ENCODE data around the gene DCAF8. TPM values are rescaled to one million over a fixed set of nuclear protein-coding genes. Genes with fewer than 3 reads are reported as not detected.
A peak's percentile ranks its signal among the peaks of the same experiment; 100 is the strongest.

Gene DCAF8
- total and polyA plus RNA-seq, 2 donors (not counting 1 experiment from before 2014, with no cell fraction given), result 194 to 266 TPM

GRCh38 chr1:160193091-160193819 is 69.1 kb downstream of the DCAF8 start:
- no peaks in the 10 kb centered on the region for H3K79me2 ChIP-seq (ENCODE audit: control insufficient read depth, insufficient read depth, low read length)
- H3K36me3 ChIP-seq (replicated peaks in 1 of 2; ENCODE audit: control extremely low read depth in 1 of 2, control insufficient read depth in 1 of 2, extremely low read depth in 1 of 2, insufficient read depth in 2 of 2, low read length in 1 of 2), result no peaks in the 10 kb centered on the region
- no peaks in the 10 kb centered on the region for H3K9me3 Mint-ChIP-seq (ENCODE audit: insufficient read depth)
- no peaks in the 10 kb centered on the region for H3K27me3 ChIP-seq (replicated peaks in 1 of 4; ENCODE audit: control extremely low read depth in 1 of 4, control insufficient read depth in 3 of 4, insufficient read depth in 4 of 4, low read length in 3 of 4)
- H3K9ac ChIP-seq (ENCODE audit: low read length), result no peak overlapping the region
- H2AFZ ChIP-seq (ENCODE audit: insufficient read depth, low read depth, low read length, poor library complexity, severe bottlenecking), result peak overlapping the region; percentile 53
- 59% methylated on average over 8 of the region's 16 CpGs for WGBS (ENCODE audit: insufficient coverage)
- ChIA-PET CTCF (interaction anchor here (0.6 to 7.6 kb wide), 43 partner anchors 12 to 940 kb away, joined by 3 to 160 read pairs (median 4); partner anchors contain the start of genes DCAF8, IGSF8, PEA15 and PEX19), POLR2A (interaction anchor here (0.7 to 1.3 kb wide), 5 partner anchors 12 to 98 kb away, joined by 3 to 4 read pairs (median 3); partner anchors contain the start of gene PEA15)
- no peak overlapping the region for H3K4me3 ChIP-seq (ENCODE audit: control extremely low read depth in 1 of 5, extremely low read depth in 1 of 5, insufficient read depth in 1 of 5, low read depth in 2 of 5, low read length in 4 of 5)
- peaks cover 3% of the 10 kb centered on the region for H3K4me1 Mint-ChIP-seq
- no peak for TF ChIP-seq EZH2 (IDR thresholded peaks at IDR 0.05; ENCODE audit: borderline replicate concordance, insufficient read depth, low read depth, low read length, poor library complexity, severe bottlenecking)
- TF ChIP-seq CTCF (IDR thresholded peaks at IDR 0.05), result peak; percentile 90
- DNase-seq (peak; percentile 84), ATAC-seq (ENCODE audit: low read depth) (peak; percentile 94)
- H3K27ac Mint-ChIP-seq, result no peak overlapping the region
- H3K27ac ChIP-seq (ENCODE audit: low read length in 2 of 2), result no peak overlapping the region
- no peaks in the 10 kb centered on the region for H3K9me3 ChIP-seq (ENCODE audit: control extremely low read depth in 1 of 3, control insufficient read depth in 2 of 3, insufficient read depth in 1 of 3, low read length in 2 of 3)
- no peaks in the 10 kb centered on the region for H4K20me1 ChIP-seq (ENCODE audit: control insufficient read depth, insufficient read depth, low read length, poor library complexity, severe bottlenecking)
- H3K4me1 ChIP-seq (ENCODE audit: control insufficient read depth in 2 of 2, insufficient read depth in 2 of 2, low read length in 2 of 2), result peaks cover 9 to 22% of the 10 kb centered on the region in 2 donors
- peaks cover 3% of the 10 kb centered on the region for H3K27me3 Mint-ChIP-seq
- intact Hi-C loops (cut with micrococcal nuclease), result loop anchor here (1.0 kb wide), 6 partner anchors 11 to 183 kb away; no protein-coding TSS in a partner anchor
- H3K4me3 Mint-ChIP-seq, result no peak overlapping the region
- H3K4me2 ChIP-seq (replicated peaks; ENCODE audit: low read depth, low read length, poor library complexity, severe bottlenecking), result no peak overlapping the region

GRCh38 chr1:160192234-160192633 is 70.1 kb downstream of the DCAF8 start:
- H3K27ac Mint-ChIP-seq, result no peak overlapping the region
- no peak overlapping the region for H2AFZ ChIP-seq (ENCODE audit: insufficient read depth, low read depth, low read length, poor library complexity, severe bottlenecking)
- H3K4me3 Mint-ChIP-seq, result no peak overlapping the region
- H3K27ac ChIP-seq (ENCODE audit: low read length in 2 of 2), result no peak overlapping the region
- no peak overlapping the region for H3K4me2 ChIP-seq (replicated peaks; ENCODE audit: low read depth, low read length, poor library complexity, severe bottlenecking)
- CTCF ChIA-PET, result interaction anchor here (0.5 to 7.6 kb wide), 16 partner anchors 13 to 236 kb away, joined by 3 to 160 read pairs (median 9); partner anchors contain the start of gene PEA15
- ATAC-seq (ENCODE audit: low read depth) (no peak), DNase-seq (no peak)
- H3K4me1 Mint-ChIP-seq, result peaks cover 3% of the 10 kb centered on the region
- POLR2A ChIA-PET, result interaction anchor here (1.2 kb wide), 2 partner anchors 28 to 92 kb away, joined by 3 read pairs; no protein-coding TSS in a partner anchor
- H3K9me3 Mint-ChIP-seq (ENCODE audit: insufficient read depth), result no peaks in the 10 kb centered on the region
- no peaks in the 10 kb centered on the region for H3K9me3 ChIP-seq (ENCODE audit: control extremely low read depth in 1 of 3, control insufficient read depth in 2 of 3, insufficient read depth in 1 of 3, low read length in 2 of 3)
- peaks cover 9 to 22% of the 10 kb centered on the region in 2 donors for H3K4me1 ChIP-seq (ENCODE audit: control insufficient read depth in 2 of 2, insufficient read depth in 2 of 2, low read length in 2 of 2)
- no peaks in the 10 kb centered on the region for H3K79me2 ChIP-seq (ENCODE audit: control insufficient read depth, insufficient read depth, low read length)
- H3K4me3 ChIP-seq (ENCODE audit: control extremely low read depth in 1 of 5, extremely low read depth in 1 of 5, insufficient read depth in 1 of 5, low read depth in 2 of 5, low read length in 4 of 5), result no peak overlapping the region
- no peak overlapping the region for H3K9ac ChIP-seq (ENCODE audit: low read length)
- no peaks in the 10 kb centered on the region for H4K20me1 ChIP-seq (ENCODE audit: control insufficient read depth, insufficient read depth, low read length, poor library complexity, severe bottlenecking)
- TF ChIP-seq EZH2 (IDR thresholded peaks at IDR 0.05; ENCODE audit: borderline replicate concordance, insufficient read depth, low read depth, low read length, poor library complexity, severe bottlenecking), result no peak
- TF ChIP-seq CTCF (IDR thresholded peaks at IDR 0.05), result no peak
- no peaks in the 10 kb centered on the region for H3K36me3 ChIP-seq (replicated peaks in 1 of 2; ENCODE audit: control extremely low read depth in 1 of 2, control insufficient read depth in 1 of 2, extremely low read depth in 1 of 2, insufficient read depth in 2 of 2, low read length in 1 of 2)
- H3K27me3 Mint-ChIP-seq, result peaks cover 3% of the 10 kb centered on the region
- no peaks in the 10 kb centered on the region for H3K27me3 ChIP-seq (replicated peaks in 1 of 4; ENCODE audit: control extremely low read depth in 1 of 4, control insufficient read depth in 3 of 4, insufficient read depth in 4 of 4, low read length in 3 of 4)
- intact Hi-C loops (cut with micrococcal nuclease), result no loop called here
